ENCODE results near the gene CIDEC.

GRCh38 chr3:9889405-9889804 is 9.4 kb upstream of the CIDEC start:
- TF ChIP-seq POLR2A (IDR thresholded peaks at IDR 0.05) (no peak), POLR2AphosphoS5 (IDR thresholded peaks at IDR 0.05) (no peak), CTCF (IDR thresholded peaks at IDR 0.05) (no peak), EP300 (IDR thresholded peaks at IDR 0.05) (no peak)
